Measurements from ENCODE around the gene SCNN1A. TPM values are rescaled to one million over a fixed set of nuclear protein-coding genes. Genes with fewer than 3 reads are reported as not detected.

The SCNN1A gene
- total and polyA plus RNA-seq, 2 of the 13 experiments (the other 11 are each of a cell fraction or from before 2014, with no cell fraction given), result 1.5 to 14.6 TPM

- no peak for TF ChIP-seq GPBP1L1 (CRISPR knock-in tag; IDR thresholded peaks at IDR 0.05)
- TF ChIP-seq ZMAT3 (CRISPR knock-in tag; conservative IDR thresholded peaks at IDR 0.05), result peak; percentile 94; the same call in 1 of the 2 replicates
- no peak for TF ChIP-seq ZNF570 (CRISPR knock-in tag; IDR thresholded peaks at IDR 0.05; ENCODE audit: borderline replicate concordance)
- TF ChIP-seq CBFB (CRISPR knock-in tag; IDR thresholded peaks at IDR 0.05), result peak; percentile 91
- no peak for TF ChIP-seq ZFP36 (IDR thresholded peaks at IDR 0.05; ENCODE audit: borderline replicate concordance, low read depth, low read length, partially characterized antibody)
- TF ChIP-seq ZNF75D (CRISPR knock-in tag; IDR thresholded peaks at IDR 0.05; ENCODE audit: borderline replicate concordance), result peak; percentile 71; the same call in 1 of the 2 replicates
- no peak for TF ChIP-seq ZNF382 (CRISPR knock-in tag; IDR thresholded peaks at IDR 0.05; ENCODE audit: borderline replicate concordance)
- TF ChIP-seq KLF13 (CRISPR knock-in tag; IDR thresholded peaks at IDR 0.05), result no peak
- TF ChIP-seq GATAD1 (CRISPR knock-in tag; IDR thresholded peaks at IDR 0.05), result peak; percentile 79
- peak; percentile 81 for TF ChIP-seq SALL2 (CRISPR knock-in tag; IDR thresholded peaks at IDR 0.05)
- TF ChIP-seq BORCS8-MEF2B (CRISPR knock-in tag; IDR thresholded peaks at IDR 0.05), result peak; percentile 95
- TF ChIP-seq ZNF784 (CRISPR knock-in tag; IDR thresholded peaks at IDR 0.05; ENCODE audit: borderline replicate concordance), result peak; percentile 67; the same call in 1 of the 2 replicates
- TF ChIP-seq LCORL (IDR thresholded peaks at IDR 0.05), result no peak
- peak; percentile 98 for TF ChIP-seq LCORL (CRISPR knock-in tag; IDR thresholded peaks at IDR 0.05)
- peak; percentile 92; the same call in 1 of the 2 replicates for TF ChIP-seq TFDP1 (CRISPR knock-in tag; IDR thresholded peaks at IDR 0.05; ENCODE audit: borderline replicate concordance)
- peak; percentile 84 for TF ChIP-seq ZNF552 (CRISPR knock-in tag; IDR thresholded peaks at IDR 0.05; ENCODE audit: borderline replicate concordance)
- peak; percentile 33; the same call in 1 of the 2 replicates for TF ChIP-seq SIN3A (IDR thresholded peaks at IDR 0.05; ENCODE audit: borderline replicate concordance, low read depth, low read length)
- TF ChIP-seq ZFP91 (CRISPR knock-in tag; IDR thresholded peaks at IDR 0.05; ENCODE audit: borderline replicate concordance), result peak; percentile 91
- no peak for TF ChIP-seq ZNF605 (CRISPR knock-in tag; IDR thresholded peaks at IDR 0.05)
- TF ChIP-seq ZNF101 (CRISPR knock-in tag; IDR thresholded peaks at IDR 0.05; ENCODE audit: borderline replicate concordance, low read depth), result no peak
- no peak for TF ChIP-seq ZBTB44 (CRISPR knock-in tag; IDR thresholded peaks at IDR 0.05)
- peak; percentile 92 for TF ChIP-seq EEA1 (CRISPR knock-in tag; IDR thresholded peaks at IDR 0.05; ENCODE audit: borderline replicate concordance)
- TF ChIP-seq RARA (CRISPR knock-in tag; IDR thresholded peaks at IDR 0.05), result peak; percentile 81
Measured at GRCh38 chr12:6383572-6384498, 8.5 kb upstream of the SCNN1A start, which contains the start of gene LTBR (continued).

Measured in HepG2 (cell line).